ENCODE data around the gene PLA2G6.

- TF ChIP-seq CTCF (conservative IDR thresholded peaks at IDR 0.05; ENCODE audit: low read depth, low read length) = no peak
- TF ChIP-seq EZH2 (IDR thresholded peaks at IDR 0.05; ENCODE audit: low read length, unreplicated experiment) = no peak
- TF ChIP-seq EZH2phosphoT487 (IDR thresholded peaks at IDR 0.05; ENCODE audit: borderline replicate concordance, low read length) = no peak
Observed at GRCh38 chr22:38214302-38215056, 32.8 kb upstream of the PLA2G6 start.

Data from PC-3 (cell line).